Prostate gland (tissue), 2 donors: Measurements from ENCODE around the gene UBASH3B. TPM values are rescaled to one million over a fixed set of nuclear protein-coding genes. Genes with fewer than 3 reads are reported as not detected.
A peak's percentile ranks its signal among the peaks of the same experiment; 100 is the strongest.

Experiments
- DNase-seq: peaks from one replicate; pipeline ENCODE4 v3.0.0-alpha.2; 2019; ENCODE audit warnings: low spot score
- H3K27ac ChIP-seq, 2 donors: fragments of 200-600 bp; sonication (generic); 2 replicates each; pipeline ENCODE4 v1.5.1; 2017 to 2019
- H3K27me3 ChIP-seq: fragments of 200-600 bp; sonication (generic); replicated peaks from 2 replicates; pipeline ENCODE4 v1.5.1; 2019; ENCODE audit not compliant: insufficient read depth
- H3K36me3 ChIP-seq, 2 donors: fragments of 200-600 bp; sonication (generic); 1 replicate in 1 of 2; 2 replicates in 1 of 2; pipeline versions ENCODE4 v1.5.1 to v1.8.1; 2017 to 2019
- H3K4me1 ChIP-seq: fragments of 200-600 bp; sonication (generic); replicated peaks from 2 replicates; pipeline ENCODE4 v1.5.1; 2019
- H3K4me3 ChIP-seq, 2 donors: fragments of 200-600 bp; sonication (generic); 2 replicates each; pipeline ENCODE4 v1.5.1; 2017 to 2019
- H3K9me3 ChIP-seq: fragments of 200-600 bp; sonication (generic); 2 replicates; pipeline ENCODE4 v1.5.1; 2017
- POLR2A ChIP-seq: fragments of 450-650 bp; IDR thresholded peaks from one replicate; pipeline ENCODE4 v1.6.1; 2016; ENCODE audit warnings: antibody characterized with exemption, mild to moderate bottlenecking
- POLR2AphosphoS5 ChIP-seq: sonication (generic); formaldehyde crosslinking; IDR thresholded peaks from one replicate; pipeline ENCODE4 v1.6.1; 2017; ENCODE audit warnings: antibody characterized with exemption
- WGBS: methylation state at CpG from one replicate; pipeline ENCODE4 v1.1.5; 2018; 5-methylcytosine and 5-hydroxymethylcytosine counted together
- intact Hi-C: fragments of 100-400 bp; cut with DNase I; formaldehyde crosslinking; loops from one replicate; pipeline ENCODE4 v1.14.2; 2022
- total RNA-seq, 2 donors: library from RNA; depleted of rRNA; stranded (reverse); fragments of >200 nt; gene quantifications; one replicate each; pipeline ENCODE4 v1.1.0, GENCODE V29; 2016
- TF ChIP-seq, protein P1 (sequence below), 4 experiments: fragments of 200-600 bp in 2 of 4; fragments of 450-650 bp in 2 of 4; sonication (generic) in 2 of 4; IDR thresholded peaks; 1 replicate in 3 of 4; 2 replicates in 1 of 4; pipeline ENCODE4 v1.5.1; 2016 to 2019; ENCODE audit warnings: antibody characterized with exemption in 4 of 4, mild to moderate bottlenecking in 2 of 4, moderate library complexity in 2 of 4

The UBASH3B gene
- total RNA-seq, 2 donors from 2014 or later = 1.9 to 9.9 TPM

DNA sequence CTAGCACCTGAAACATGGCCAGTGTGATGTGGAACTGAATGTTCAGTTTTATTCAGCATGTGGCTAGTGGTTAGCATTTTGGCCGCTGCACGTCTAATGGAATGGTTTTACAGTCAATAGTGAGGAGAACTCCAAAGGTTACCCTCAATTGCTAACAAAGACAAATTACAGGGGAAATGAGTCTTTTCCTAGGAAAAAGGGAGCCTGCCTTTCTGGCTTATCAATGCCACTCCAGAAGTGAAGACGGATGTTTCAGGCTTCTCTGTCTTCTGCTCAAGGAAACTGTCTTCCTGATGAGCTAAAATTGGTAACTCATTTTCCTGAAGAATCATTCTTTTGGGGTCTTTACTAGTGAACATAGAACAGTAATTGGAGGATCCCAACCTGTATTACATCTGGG is 98.5 kb downstream of the UBASH3B start:
- no peaks in the 10 kb centered on the region for H3K4me1 ChIP-seq
- WGBS = 95% methylated on average over 3 of the region's 3 CpGs
- no peaks in the 10 kb centered on the region for H3K27me3 ChIP-seq
- no peak overlapping the region for H3K4me3 ChIP-seq
- no peaks in the 10 kb centered on the region for H3K36me3 ChIP-seq
- H3K9me3 ChIP-seq = no peaks in the 10 kb centered on the region
- intact Hi-C loops = no loop called here
- TF ChIP-seq POLR2A = no peak
- TF ChIP-seq, protein P1, sequence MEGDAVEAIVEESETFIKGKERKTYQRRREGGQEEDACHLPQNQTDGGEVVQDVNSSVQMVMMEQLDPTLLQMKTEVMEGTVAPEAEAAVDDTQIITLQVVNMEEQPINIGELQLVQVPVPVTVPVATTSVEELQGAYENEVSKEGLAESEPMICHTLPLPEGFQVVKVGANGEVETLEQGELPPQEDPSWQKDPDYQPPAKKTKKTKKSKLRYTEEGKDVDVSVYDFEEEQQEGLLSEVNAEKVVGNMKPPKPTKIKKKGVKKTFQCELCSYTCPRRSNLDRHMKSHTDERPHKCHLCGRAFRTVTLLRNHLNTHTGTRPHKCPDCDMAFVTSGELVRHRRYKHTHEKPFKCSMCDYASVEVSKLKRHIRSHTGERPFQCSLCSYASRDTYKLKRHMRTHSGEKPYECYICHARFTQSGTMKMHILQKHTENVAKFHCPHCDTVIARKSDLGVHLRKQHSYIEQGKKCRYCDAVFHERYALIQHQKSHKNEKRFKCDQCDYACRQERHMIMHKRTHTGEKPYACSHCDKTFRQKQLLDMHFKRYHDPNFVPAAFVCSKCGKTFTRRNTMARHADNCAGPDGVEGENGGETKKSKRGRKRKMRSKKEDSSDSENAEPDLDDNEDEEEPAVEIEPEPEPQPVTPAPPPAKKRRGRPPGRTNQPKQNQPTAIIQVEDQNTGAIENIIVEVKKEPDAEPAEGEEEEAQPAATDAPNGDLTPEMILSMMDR (IDR thresholded peaks at IDR 0.05) = no peak
- TF ChIP-seq POLR2AphosphoS5 = no peak
- H3K27ac ChIP-seq = no peak overlapping the region
- no peak for DNase-seq

DNA sequence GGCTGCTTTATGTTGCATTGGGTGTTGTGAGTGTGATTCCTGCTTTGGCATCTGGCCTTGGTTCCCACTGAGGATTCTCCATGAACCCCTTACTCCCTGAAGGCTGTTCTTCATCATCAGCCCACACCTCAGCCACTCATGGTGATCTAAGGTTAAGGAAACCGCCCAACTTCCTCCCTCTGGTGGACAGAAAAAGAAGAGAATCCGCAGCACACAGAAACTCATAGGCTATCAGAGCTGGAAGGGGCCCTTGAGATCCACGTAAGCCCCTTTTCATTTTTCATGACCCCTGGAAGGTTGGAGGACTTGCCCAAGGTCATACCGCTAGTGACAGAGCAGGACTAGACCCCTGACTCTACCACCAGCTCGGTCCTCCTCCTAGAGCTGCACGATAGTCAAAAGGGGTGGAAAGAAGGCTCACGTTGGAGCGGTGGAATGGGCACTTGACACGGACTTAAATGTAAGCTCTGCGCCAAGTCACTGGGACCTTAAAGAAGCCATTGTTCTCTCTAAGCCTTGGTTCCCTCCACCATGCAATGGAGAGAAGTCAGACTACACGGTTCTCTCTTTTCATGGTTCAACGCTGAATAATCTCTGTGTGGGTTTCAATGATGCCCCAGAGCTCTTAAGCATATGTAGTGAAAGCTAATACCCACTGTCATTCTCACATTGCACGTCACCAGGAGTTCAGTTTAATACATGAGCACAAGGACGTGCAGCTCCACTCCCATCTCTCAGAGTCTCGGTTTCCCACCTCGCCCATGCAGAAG is 99.2 kb downstream of the UBASH3B start:
- intact Hi-C loops = no loop called here
- TF ChIP-seq, protein P1 (IDR thresholded peaks at IDR 0.05) = peak in 2 of 4 experiments; percentile 20 to 34
- TF ChIP-seq POLR2AphosphoS5 (no peak), POLR2A (no peak)
- Histone ChIP-seq H3K4me1 (no peaks in the 10 kb centered on the region), H3K9me3 (no peaks in the 10 kb centered on the region), H3K36me3 (no peaks in the 10 kb centered on the region), H3K4me3 (no peak overlapping the region), H3K27me3 (no peaks in the 10 kb centered on the region), H3K27ac (no peak overlapping the region)
- WGBS = 88% methylated on average over 16 of the region's 16 CpGs
- DNase-seq = no peak

DNA sequence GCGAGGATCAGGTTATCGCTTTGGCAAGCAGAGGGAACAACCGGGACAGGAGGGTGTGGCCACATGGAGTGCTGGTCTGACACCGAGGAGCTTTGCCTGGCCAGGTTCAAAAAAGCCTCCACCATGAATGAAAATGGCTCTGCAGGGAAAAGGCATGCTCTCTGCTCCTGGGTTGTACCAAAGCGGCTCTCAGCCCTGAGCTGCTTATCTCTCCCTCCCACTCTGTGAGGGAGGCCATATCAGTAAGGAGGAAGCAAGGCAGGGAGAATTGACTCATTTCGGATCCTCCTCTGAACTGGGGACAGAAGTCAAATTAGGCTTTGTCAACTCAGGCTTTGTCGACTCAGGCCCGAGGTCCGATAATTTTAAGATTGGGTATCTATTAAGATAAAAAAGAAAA is 99.9 kb downstream of the UBASH3B start:
- Histone ChIP-seq H3K4me3 (no peak overlapping the region), H3K4me1 (no peaks in the 10 kb centered on the region), H3K9me3 (no peaks in the 10 kb centered on the region), H3K36me3 (no peaks in the 10 kb centered on the region), H3K27me3 (no peaks in the 10 kb centered on the region), H3K27ac (no peak overlapping the region)
- 77% methylated on average over 9 of the region's 9 CpGs for WGBS
- DNase-seq = no peak
- TF ChIP-seq, protein P1 (IDR thresholded peaks at IDR 0.05) = no peak
- TF ChIP-seq POLR2AphosphoS5 (no peak), POLR2A (no peak)
- intact Hi-C loops = no loop called here

DNA sequence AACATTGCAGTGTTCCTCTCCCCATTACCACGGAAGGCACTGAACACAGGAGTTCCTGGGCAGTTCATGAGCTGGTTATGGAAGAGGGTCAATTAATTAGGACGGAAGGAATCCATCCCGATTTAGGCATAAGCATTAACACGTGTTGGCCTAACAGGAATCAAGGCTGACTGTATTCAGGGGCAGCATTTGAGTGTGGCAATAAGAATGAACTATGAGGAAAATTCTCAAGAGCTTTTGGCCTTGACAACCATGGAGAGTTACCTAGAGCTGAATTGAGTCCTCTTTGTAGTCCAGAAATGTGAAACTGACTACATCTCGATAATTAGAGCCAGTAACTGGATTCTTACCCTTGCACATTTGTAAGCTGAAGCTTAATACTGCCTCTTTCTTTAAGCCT is 100.4 kb downstream of the UBASH3B start:
- Histone ChIP-seq H3K36me3 (no peaks in the 10 kb centered on the region), H3K4me1 (no peaks in the 10 kb centered on the region), H3K9me3 (no peaks in the 10 kb centered on the region), H3K27me3 (no peaks in the 10 kb centered on the region), H3K4me3 (no peak overlapping the region), H3K27ac (no peak overlapping the region)
- intact Hi-C loops = no loop called here
- TF ChIP-seq POLR2A = no peak
- TF ChIP-seq, protein P1 (IDR thresholded peaks at IDR 0.05) = no peak
- TF ChIP-seq POLR2AphosphoS5 = no peak
- DNase-seq = no peak
- 91% methylated on average over 5 of the region's 5 CpGs for WGBS

DNA sequence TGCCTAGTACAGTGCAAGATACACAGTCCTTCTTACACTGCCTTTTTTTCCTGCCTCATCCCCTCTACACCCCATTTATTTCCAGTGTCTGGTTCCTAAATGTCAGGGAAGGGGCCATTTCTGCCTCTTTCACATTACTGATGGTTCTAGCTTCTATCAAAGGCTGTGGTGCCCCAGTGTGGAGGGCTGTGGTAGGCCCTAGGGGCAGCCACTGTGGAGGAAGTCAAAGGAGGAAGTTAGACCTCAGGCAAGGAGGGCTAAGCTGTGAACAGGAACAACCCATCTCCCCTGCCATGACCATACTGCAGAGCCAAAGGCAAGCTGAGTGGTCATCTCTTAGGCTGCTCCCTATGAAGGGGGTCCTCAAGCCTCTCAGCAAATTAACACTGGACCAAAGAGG is 100.9 kb downstream of the UBASH3B start:
- H3K4me3 ChIP-seq = no peak overlapping the region
- no peaks in the 10 kb centered on the region for H3K27me3 ChIP-seq
- H3K36me3 ChIP-seq = no peaks in the 10 kb centered on the region
- no peak for DNase-seq
- intact Hi-C loops = no loop called here
- no peaks in the 10 kb centered on the region for H3K4me1 ChIP-seq
- no peak for TF ChIP-seq POLR2AphosphoS5
- TF ChIP-seq, protein P1 (IDR thresholded peaks at IDR 0.05) = peak in 1 of 4 experiments; percentile 16
- no peak for TF ChIP-seq POLR2A
- no peak overlapping the region for H3K27ac ChIP-seq
- H3K9me3 ChIP-seq = no peaks in the 10 kb centered on the region
